ENCODE results near the gene GLUD2.

DNA sequence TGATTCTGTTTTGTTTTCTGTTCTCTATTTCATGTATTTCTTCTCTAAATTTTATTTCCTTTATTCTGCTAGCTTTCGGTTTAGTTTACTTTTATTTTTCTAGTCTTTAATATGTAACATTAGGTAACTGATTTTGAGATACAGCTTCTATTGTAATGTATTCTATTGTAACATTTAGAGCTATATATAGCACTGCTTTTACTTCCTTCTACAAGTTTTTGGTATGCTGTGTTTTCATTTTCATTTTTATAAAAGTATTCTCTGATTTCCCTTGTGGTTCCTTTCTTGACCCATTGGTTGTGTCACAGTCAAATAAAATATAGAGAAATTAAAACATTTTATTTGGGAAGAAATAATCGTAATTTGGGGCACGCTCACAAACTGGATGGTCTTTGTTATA, 48.0 kb upstream of the GLUD2 start:
- TF ChIP-seq, protein P1, sequence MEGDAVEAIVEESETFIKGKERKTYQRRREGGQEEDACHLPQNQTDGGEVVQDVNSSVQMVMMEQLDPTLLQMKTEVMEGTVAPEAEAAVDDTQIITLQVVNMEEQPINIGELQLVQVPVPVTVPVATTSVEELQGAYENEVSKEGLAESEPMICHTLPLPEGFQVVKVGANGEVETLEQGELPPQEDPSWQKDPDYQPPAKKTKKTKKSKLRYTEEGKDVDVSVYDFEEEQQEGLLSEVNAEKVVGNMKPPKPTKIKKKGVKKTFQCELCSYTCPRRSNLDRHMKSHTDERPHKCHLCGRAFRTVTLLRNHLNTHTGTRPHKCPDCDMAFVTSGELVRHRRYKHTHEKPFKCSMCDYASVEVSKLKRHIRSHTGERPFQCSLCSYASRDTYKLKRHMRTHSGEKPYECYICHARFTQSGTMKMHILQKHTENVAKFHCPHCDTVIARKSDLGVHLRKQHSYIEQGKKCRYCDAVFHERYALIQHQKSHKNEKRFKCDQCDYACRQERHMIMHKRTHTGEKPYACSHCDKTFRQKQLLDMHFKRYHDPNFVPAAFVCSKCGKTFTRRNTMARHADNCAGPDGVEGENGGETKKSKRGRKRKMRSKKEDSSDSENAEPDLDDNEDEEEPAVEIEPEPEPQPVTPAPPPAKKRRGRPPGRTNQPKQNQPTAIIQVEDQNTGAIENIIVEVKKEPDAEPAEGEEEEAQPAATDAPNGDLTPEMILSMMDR (IDR thresholded peaks at IDR 0.05), result no peak
- no peak for TF ChIP-seq TAF1 (IDR thresholded peaks at IDR 0.05; ENCODE audit: borderline replicate concordance, low read depth, low read length)
- no peak for TF ChIP-seq EP300 (IDR thresholded peaks at IDR 0.05; ENCODE audit: borderline replicate concordance in 1 of 2, low read depth in 1 of 2, low read length in 1 of 2)
- no peak for TF ChIP-seq FOXJ3 (CRISPR knock-in tag; IDR thresholded peaks at IDR 0.05)
- no peak for TF ChIP-seq YY1 (IDR thresholded peaks at IDR 0.05; ENCODE audit: low read depth)
- no peak for TF ChIP-seq CHD2 (IDR thresholded peaks at IDR 0.05; ENCODE audit: low read length, partially characterized antibody)
- TF ChIP-seq MXI1 (IDR thresholded peaks at IDR 0.05; ENCODE audit: low read depth, low read length), result no peak
- no peak for TF ChIP-seq RFX5 (IDR thresholded peaks at IDR 0.05; ENCODE audit: low read length)

All from SK-N-SH (cell line).